ENCODE measurements around the gene KCNJ5. TPM values are rescaled to one million over a fixed set of nuclear protein-coding genes. Genes with fewer than 3 reads are reported as not detected.

The KCNJ5 gene
- total RNA-seq, 2 donors from 2014 or later = not detected

DNA sequence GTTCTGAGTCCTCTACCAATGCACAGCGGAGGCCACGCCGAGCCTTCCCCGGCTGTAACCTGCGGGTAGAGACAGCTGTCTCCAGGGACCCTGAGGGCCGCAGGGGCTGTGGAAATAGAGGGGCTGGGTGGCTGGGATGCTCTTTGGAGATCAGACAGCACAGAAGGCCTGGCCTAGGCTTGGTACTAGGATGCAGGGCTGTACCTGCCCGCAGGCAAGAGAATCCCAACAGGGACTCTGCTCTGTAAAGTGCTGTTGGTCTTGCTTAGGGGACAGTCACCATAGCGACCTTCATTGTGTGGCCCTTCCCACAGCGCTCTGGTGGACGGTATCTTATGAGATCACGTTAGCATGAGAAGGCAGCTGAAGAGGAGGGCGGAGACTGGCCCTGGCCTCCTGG lies 11.3 kb upstream of the KCNJ5 start:
- Mint-ChIP-seq H3K27me3 (peaks cover 32 to 51% of the 10 kb centered on the region in 2 donors), H3K36me3 (no peaks in the 10 kb centered on the region), H3K9me3 (no peaks in the 10 kb centered on the region), H3K27ac (no peak overlapping the region), H3K4me3 (no peak overlapping the region), H3K4me1 (ENCODE audit: low read depth in 2 of 2) (peaks cover 0 to 2% of the 10 kb centered on the region in 2 donors)
- ATAC-seq (no peak), DNase-seq (ENCODE audit: low spot score) (no peak)

DNA sequence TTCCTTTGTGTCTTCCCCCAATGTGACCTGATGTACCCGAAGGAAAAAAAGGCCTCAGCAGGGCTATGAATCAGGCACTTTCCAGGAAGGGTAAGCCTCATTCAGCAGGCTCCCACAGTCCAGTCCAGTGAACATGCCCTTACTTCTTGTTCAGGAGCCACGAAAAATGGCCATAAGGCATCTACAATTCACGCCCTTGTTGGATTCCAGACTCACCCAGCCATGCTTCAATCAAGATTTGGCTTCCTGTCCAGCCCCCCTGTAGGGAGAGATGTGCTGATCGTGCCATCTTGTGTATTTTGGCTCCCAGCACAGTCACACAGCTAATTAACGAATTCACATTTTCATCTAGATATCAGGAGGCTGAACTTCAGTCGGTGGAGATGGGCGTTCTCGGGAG lies 9.9 kb upstream of the KCNJ5 start:
- Mint-ChIP-seq H3K4me1 (ENCODE audit: low read depth in 2 of 2) (peaks cover 8% of the 10 kb centered on the region in 2 donors), H3K36me3 (no peaks in the 10 kb centered on the region), H3K27ac (no peak overlapping the region), H3K9me3 (no peaks in the 10 kb centered on the region), H3K27me3 (peaks cover 34 to 52% of the 10 kb centered on the region in 2 donors), H3K4me3 (no peak overlapping the region)
- no peak for DNase-seq (ENCODE audit: low spot score)
- no peak for ATAC-seq

DNA sequence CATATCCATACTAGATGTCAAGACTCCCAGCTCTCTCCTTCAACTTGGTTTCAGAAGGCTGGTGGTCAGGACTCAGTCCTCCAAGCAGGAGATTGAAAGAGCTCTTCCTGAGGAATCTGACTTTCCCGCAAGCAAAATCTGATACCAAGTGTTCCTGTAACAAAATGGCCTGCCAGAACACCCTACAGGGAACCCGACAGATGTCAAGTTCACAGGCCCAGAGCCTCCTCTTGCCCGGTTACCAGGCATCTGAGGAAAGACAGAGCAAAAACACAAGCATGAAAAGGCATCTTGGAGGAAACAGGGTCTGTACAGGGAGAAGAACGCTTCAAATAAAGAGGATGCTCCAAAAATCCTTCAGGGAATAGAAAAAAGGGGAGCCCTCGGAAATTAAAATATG lies 8.7 kb upstream of the KCNJ5 start:
- no peak for DNase-seq (ENCODE audit: low spot score)
- Mint-ChIP-seq H3K9me3 (no peaks in the 10 kb centered on the region), H3K4me1 (ENCODE audit: low read depth in 2 of 2) (peaks cover 17% of the 10 kb centered on the region in 2 donors), H3K36me3 (no peaks in the 10 kb centered on the region), H3K27me3 (peaks cover 39 to 54% of the 10 kb centered on the region in 2 donors), H3K4me3 (no peak overlapping the region), H3K27ac (no peak overlapping the region)
- ATAC-seq = no peak

DNA sequence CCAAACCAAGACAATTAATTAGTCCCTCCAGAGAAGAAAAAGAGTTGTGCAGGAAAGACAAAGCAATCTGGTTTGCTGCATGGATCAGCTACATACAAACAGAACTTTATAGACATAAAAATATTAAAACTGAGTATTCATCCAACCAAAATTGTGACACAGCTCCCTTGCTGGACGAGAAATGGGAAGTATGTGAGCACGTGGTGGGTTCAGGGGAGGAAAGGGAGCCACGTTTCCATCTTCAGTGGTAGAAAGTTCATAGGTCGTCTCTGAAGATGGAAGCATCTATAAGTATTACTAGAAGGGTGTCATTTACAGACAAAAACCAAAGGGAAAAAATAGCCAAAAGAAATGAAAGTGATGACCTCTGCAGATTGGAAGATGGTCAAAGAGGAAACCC lies 7.1 kb upstream of the KCNJ5 start:
- Mint-ChIP-seq H3K4me1 (ENCODE audit: low read depth in 2 of 2) (peaks cover 17 to 21% of the 10 kb centered on the region in 2 donors), H3K27ac (no peak overlapping the region), H3K36me3 (no peaks in the 10 kb centered on the region), H3K27me3 (peaks cover 47 to 65% of the 10 kb centered on the region in 2 donors), H3K9me3 (no peaks in the 10 kb centered on the region), H3K4me3 (no peak overlapping the region)
- ATAC-seq (no peak), DNase-seq (ENCODE audit: low spot score) (no peak)

DNA sequence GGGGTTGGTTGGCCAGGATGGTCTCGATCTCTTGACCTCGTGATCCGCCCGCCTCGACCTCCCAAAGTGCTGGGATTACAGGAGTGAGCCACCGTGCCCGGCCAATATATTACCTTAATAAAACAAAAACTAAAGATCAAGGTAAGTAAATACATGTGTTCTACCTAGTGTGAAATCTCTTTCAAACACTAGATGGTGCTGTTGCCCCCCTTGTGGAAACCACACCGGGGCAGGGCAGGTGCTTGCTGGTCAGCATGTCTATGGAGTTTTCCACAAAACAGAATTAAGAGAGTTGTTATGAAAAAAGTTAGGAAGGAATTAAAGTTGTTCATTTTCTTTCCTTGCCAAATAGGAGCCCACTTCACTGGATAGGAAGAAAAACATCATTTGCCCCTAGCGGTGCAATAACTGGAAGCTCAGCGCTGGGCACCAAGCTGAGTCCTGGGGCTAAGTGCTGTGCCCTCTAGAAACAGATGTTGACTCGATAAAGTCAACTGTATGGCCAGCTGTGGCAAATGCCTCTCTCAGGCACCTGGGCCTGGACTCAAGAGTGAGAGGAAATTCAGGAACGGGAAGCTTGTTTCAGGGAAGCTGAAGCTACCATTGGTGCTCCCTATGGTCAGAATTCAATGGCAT lies 6.3 kb upstream of the KCNJ5 start:
- peaks cover 54 to 72% of the 10 kb centered on the region in 2 donors for H3K27me3 Mint-ChIP-seq
- DNase-seq (ENCODE audit: low spot score) (no peak), ATAC-seq (peak; percentile 65 to 74)
- H3K36me3 Mint-ChIP-seq = no peaks in the 10 kb centered on the region
- H3K9me3 Mint-ChIP-seq = no peaks in the 10 kb centered on the region
- no peak overlapping the region for H3K27ac Mint-ChIP-seq
- peaks cover 17 to 21% of the 10 kb centered on the region in 2 donors for H3K4me1 Mint-ChIP-seq (ENCODE audit: low read depth in 2 of 2)
- no peak overlapping the region for H3K4me3 Mint-ChIP-seq

DNA sequence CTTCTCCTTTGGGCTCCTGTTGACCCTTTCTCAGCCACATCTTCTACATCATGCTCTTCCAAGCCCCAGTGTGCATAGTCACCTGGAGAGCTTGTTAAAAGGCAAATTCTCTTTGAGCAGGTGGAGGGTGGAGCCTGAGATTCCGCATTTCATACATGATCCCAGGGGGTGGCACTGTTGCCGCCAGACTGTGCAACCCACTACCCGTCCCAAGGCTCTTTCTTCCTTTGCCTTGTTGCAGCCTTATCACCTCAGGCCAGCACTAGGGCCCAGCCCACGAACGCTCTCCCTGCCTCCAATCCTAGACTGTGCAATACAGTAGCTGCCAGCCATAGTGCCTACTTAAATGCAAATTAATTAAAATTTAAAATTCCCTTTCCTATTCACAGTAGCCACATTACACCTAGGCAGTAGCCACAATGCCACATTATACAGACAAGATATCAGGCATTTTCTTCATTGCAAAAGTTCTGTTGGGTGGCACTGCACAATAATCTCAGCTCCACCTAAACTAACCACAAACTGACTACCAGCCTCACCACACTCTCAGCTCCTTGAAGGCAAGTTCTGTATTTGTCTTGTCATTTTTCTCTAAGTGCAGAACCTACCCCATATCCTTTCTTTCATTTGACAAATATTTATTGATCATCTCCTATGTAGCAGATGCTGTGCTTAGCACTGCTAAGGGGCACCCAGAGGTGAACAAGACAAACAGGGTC lies 4.6 kb upstream of the KCNJ5 start:
- peaks cover 50 to 77% of the 10 kb centered on the region in 2 donors for H3K27me3 Mint-ChIP-seq
- peak in 1 of 2 donors; percentile 31 for ATAC-seq
- H3K4me3 Mint-ChIP-seq = peak overlapping the region; percentile 3
- H3K4me1 Mint-ChIP-seq (ENCODE audit: low read depth in 2 of 2) = peaks cover 21 to 27% of the 10 kb centered on the region in 2 donors
- H3K36me3 Mint-ChIP-seq = no peaks in the 10 kb centered on the region
- no peaks in the 10 kb centered on the region for H3K9me3 Mint-ChIP-seq
- DNase-seq (ENCODE audit: low spot score) = no peak
- H3K27ac Mint-ChIP-seq = no peak overlapping the region

DNA sequence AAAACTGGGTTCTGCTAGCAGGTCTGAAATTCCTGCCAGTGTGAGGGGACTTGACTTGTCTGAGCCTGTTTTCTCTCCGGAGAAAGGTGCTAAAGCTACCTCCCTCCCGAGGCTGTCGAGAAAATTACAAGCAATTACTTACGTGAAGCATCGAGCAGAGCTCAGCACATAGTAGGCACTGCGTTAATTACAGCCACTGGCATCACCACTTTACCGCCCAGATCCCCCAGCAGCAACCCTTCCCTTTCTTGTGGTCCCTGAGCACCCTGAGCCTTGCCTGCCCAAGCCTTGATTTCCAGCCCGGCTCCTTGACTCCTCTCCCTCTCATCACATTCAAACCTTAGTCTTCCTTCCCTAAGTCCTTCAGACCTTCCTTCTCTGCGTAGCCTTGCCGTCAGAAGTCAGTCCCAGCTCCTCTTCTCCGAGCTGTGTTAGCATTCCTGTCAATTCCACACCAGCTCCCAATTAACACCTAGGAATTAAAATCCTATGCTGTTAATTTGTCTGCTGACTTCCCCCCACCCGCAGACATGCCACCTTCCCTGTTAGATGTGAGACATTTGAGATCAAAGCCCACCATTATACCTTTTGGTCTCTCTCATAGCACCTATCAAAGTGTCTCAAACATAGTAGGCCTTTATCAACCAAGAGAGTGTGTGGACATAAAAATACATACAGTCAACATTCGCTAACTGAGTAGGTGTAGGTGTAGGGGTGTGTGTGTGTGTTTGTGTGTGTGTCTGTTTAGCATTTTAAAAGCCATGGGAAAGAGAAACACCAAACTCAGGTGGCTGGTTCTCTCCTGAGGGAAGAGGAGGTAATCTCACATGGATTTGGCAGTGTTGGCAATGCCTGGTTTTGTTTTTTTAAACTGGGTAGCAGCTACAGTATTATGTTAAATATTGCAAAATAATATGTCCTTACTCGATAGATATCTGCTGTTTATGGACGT lies 2.8 kb upstream of the KCNJ5 start:
- no peak overlapping the region for H3K4me3 Mint-ChIP-seq
- DNase-seq (ENCODE audit: low spot score) (no peak), ATAC-seq (no peak)
- no peaks in the 10 kb centered on the region for H3K36me3 Mint-ChIP-seq
- peaks cover 47 to 67% of the 10 kb centered on the region in 2 donors for H3K27me3 Mint-ChIP-seq
- H3K27ac Mint-ChIP-seq = no peak overlapping the region
- peaks cover 21 to 27% of the 10 kb centered on the region in 2 donors for H3K4me1 Mint-ChIP-seq (ENCODE audit: low read depth in 2 of 2)
- H3K9me3 Mint-ChIP-seq = no peaks in the 10 kb centered on the region

DNA sequence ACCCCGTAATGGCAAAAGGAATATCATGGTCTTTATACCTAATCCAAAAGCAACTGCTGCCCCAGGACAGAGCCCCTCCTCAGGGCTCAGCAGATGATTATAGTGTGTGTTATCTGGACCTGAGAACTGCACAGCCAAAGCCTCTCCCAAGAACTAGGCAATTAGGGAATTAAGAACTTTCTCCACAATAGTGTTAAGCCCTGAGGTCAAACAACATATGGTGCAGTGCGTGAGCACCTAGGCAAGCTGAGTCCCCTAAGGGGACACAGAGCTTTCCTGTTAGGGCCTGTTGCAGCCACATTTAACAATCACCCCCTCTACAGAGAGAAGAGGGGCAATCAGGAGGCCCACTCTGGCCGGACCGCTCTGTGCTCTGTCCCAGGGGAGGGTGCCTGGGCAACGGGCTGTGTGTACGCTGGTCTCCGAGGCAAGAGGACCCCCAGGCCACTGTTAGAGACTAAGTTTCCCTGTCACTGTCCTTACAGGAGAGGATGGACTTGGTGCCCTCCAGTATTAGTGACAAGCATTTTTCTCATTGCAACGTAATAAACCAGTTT lies 1.4 kb upstream of the KCNJ5 start:
- H3K36me3 Mint-ChIP-seq = no peaks in the 10 kb centered on the region
- H3K27me3 Mint-ChIP-seq = peaks cover 44 to 58% of the 10 kb centered on the region in 2 donors
- H3K4me1 Mint-ChIP-seq (ENCODE audit: low read depth in 2 of 2) = peaks cover 23 to 27% of the 10 kb centered on the region in 2 donors
- H3K4me3 Mint-ChIP-seq = no peak overlapping the region
- no peak for DNase-seq (ENCODE audit: low spot score)
- H3K27ac Mint-ChIP-seq = no peak overlapping the region
- H3K9me3 Mint-ChIP-seq = no peaks in the 10 kb centered on the region
- ATAC-seq = no peak

DNA sequence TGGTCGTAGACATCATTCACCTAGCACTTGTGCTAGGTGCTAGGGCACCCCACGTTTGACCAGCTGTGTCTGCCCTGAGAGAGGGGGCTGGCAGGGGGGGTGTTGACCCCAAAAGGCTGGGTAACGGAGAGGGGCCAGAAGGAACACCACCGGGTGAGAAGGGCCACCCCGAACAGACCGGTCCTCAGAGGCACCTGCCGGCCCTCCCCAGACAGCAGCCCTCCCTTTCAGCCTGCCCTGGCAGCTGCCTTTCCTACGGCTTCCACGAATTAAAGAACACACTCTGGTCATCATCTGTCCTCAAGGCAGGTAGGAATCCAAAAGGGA lies 977 bp upstream of the KCNJ5 start:
- DNase-seq (ENCODE audit: low spot score) = no peak
- Mint-ChIP-seq H3K4me3 (no peak overlapping the region), H3K4me1 (ENCODE audit: low read depth in 2 of 2) (peaks cover 22 to 27% of the 10 kb centered on the region in 2 donors), H3K27ac (no peak overlapping the region), H3K9me3 (no peaks in the 10 kb centered on the region), H3K27me3 (peaks cover 43 to 54% of the 10 kb centered on the region in 2 donors), H3K36me3 (no peaks in the 10 kb centered on the region)
- ATAC-seq = no peak

DNA sequence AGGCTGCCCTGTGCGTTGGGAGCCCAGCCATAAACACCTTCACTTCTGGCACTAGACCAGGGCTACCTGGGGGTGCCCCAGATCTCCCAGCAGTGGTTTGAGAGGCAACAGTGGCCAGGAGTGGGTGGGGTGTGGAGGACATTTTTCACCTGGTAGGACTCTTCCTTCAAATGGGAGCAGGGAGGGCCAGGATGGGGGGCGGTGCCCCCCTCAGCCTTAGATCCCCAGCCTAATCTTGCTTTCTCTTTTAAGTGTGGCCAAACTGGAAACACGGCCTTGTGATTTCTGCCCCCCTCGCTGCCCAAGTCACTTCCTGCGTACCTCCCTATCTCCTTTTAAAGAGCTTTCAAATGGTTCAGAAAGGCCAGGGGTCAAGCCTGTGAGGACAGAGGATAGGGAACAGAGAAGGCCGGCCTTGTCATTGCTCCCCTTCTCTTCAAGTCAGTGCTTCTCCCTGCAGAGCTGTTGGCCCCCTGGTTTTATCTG lies 800 bp downstream of the KCNJ5 start:
- ATAC-seq = no peak
- no peak for DNase-seq (ENCODE audit: low spot score)
- H3K9me3 Mint-ChIP-seq = no peaks in the 10 kb centered on the region
- no peak overlapping the region for H3K27ac Mint-ChIP-seq
- peaks cover 9 to 12% of the 10 kb centered on the region in 2 donors for H3K4me1 Mint-ChIP-seq (ENCODE audit: low read depth in 2 of 2)
- H3K36me3 Mint-ChIP-seq = no peaks in the 10 kb centered on the region
- no peak overlapping the region for H3K4me3 Mint-ChIP-seq
- peaks cover 36 to 47% of the 10 kb centered on the region in 2 donors for H3K27me3 Mint-ChIP-seq

DNA sequence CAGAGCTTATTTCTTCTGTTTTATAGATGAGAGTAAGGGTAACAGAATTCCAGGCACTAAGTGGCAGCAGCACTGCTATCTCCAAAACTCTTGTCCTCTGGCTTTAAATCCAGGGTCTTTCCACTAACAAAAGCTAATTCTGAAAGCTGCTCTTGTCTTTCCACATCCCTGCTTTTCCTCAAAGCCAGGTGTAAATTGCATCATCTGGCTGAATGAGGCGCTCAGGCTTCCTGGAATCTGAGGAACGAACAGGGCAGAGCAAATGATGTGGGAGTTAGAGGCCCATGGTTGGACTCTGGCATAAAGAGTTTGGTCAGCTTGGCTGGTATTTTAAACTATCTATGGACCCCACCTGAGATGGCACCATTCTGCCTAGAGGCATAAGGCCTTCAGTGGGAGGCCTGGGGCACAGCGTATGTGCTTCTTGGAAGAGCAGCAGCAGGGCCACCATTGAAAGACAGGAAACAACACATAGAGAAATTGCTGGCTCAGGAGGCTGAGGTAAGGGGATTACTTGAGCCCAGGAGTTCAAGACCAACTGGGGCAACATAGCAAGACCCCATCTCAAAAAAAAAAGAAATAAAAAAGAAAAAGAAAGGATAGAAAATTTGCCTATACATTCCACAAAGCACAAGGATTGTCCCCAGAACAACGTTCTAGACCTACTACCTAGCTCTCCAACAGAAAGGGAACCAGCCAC lies 1.9 kb downstream of the KCNJ5 start:
- DNase-seq (ENCODE audit: low spot score) (no peak), ATAC-seq (no peak)
- Mint-ChIP-seq H3K4me3 (no peak overlapping the region), H3K36me3 (no peaks in the 10 kb centered on the region), H3K4me1 (ENCODE audit: low read depth in 2 of 2) (peaks cover 7 to 10% of the 10 kb centered on the region in 2 donors), H3K27me3 (peaks cover 38 to 47% of the 10 kb centered on the region in 2 donors), H3K27ac (no peak overlapping the region), H3K9me3 (no peaks in the 10 kb centered on the region)

DNA sequence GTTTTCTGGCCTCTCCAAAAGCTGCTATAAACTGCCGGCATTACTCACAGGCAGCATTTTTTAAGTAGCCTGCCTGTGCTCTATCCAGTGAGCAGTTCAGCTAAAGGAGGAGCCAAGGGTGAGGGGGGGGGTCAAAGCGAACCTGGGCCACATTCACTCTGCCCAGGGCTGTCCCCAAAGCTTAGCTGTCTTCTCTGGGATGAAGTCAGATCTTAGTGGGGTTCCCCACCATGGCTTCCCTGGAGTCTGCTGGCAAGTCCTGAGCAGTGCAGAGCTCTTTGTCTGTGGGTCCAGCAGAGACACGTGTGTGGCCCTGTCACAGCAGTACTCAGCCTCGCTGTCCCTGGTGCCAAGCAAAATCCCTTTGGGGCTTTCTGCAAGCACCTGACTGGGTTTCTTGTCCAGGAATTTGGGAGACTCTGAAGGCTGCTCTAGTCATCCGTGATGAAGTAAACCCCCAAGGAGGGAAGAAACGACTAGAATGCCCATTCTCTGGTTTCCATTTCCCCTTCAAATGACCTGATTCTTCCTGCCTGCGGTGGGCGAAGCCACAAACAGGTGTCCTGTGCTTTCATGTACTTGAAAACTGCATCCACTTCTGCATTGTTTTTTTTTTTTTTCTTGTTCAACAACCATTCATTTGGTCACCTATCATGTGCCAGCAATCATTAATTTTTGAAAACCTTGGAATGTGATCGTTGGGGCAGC lies 2.6 kb downstream of the KCNJ5 start:
- Mint-ChIP-seq H3K27ac (no peak overlapping the region), H3K27me3 (peaks cover 37 to 47% of the 10 kb centered on the region in 2 donors), H3K9me3 (no peaks in the 10 kb centered on the region), H3K4me1 (ENCODE audit: low read depth in 2 of 2) (peaks cover 3 to 10% of the 10 kb centered on the region in 2 donors), H3K4me3 (no peak overlapping the region), H3K36me3 (no peaks in the 10 kb centered on the region)
- DNase-seq (ENCODE audit: low spot score) (no peak), ATAC-seq (no peak)
